ENCODE data around the gene CDH1. TPM values are rescaled to one million over a fixed set of nuclear protein-coding genes. Genes with fewer than 3 reads are reported as not detected.

CDH1 gene
- total RNA-seq, 3 donors from 2014 or later (not counting 1 experiment from before 2014, with no cell fraction given), result 0.50 TPM; not detected in 2

- H3K27me3 ChIP-seq (ENCODE audit: control insufficient read depth, insufficient read depth, low read length), result no peaks in the 10 kb centered on the region
- H3K9me3 ChIP-seq (ENCODE audit: control insufficient read depth, insufficient read depth, low read length), result no peaks in the 10 kb centered on the region
- H3K4me3 ChIP-seq (ENCODE audit: low read length), result no peak overlapping the region
- Mint-ChIP-seq H3K9me3 (no peaks in the 10 kb centered on the region), H3K4me1 (no peaks in the 10 kb centered on the region), H3K27ac (no peak overlapping the region), H3K4me3 (no peak overlapping the region), H3K27me3 (ENCODE audit: low read depth in 2 of 2) (peaks cover 0 to 10% of the 10 kb centered on the region in 2 donors), H3K36me3 (no peaks in the 10 kb centered on the region)
- ATAC-seq (no peak), DNase-seq (no peak)
- no peaks in the 10 kb centered on the region for H3K36me3 ChIP-seq (ENCODE audit: control insufficient read depth, insufficient read depth, low read length)
- no peak for TF ChIP-seq CTCF (IDR thresholded peaks at IDR 0.05)
- intact Hi-C loops (cut with micrococcal nuclease), result no loop called here
- peaks cover 4% of the 10 kb centered on the region for H3K4me1 ChIP-seq (ENCODE audit: control insufficient read depth, insufficient read depth, low read length)
- H3K27ac ChIP-seq (ENCODE audit: low read length), result no peak overlapping the region
These were observed 9.9 kb downstream of the CDH1 start for GRCh38 chr16:68746951-68747350.

- no peaks in the 10 kb centered on the region for H3K9me3 Mint-ChIP-seq
- no peaks in the 10 kb centered on the region for H3K36me3 ChIP-seq (ENCODE audit: control insufficient read depth, insufficient read depth, low read length)
- TF ChIP-seq CTCF (IDR thresholded peaks at IDR 0.05), result no peak
- no peak overlapping the region for H3K27ac Mint-ChIP-seq
- intact Hi-C loops (cut with micrococcal nuclease), result no loop called here
- H3K27me3 Mint-ChIP-seq (ENCODE audit: low read depth in 2 of 2), result peaks cover 0 to 8% of the 10 kb centered on the region in 2 donors
- no peak overlapping the region for H3K4me3 ChIP-seq (ENCODE audit: low read length)
- H3K27ac ChIP-seq (ENCODE audit: low read length), result no peak overlapping the region
- peaks cover 8 to 9% of the 10 kb centered on the region in 2 donors for H3K4me1 Mint-ChIP-seq
- DNase-seq (no peak), ATAC-seq (no peak)
- WGBS (ENCODE audit: insufficient coverage), result 90% methylated on average over 3 of the region's 3 CpGs
- no peaks in the 10 kb centered on the region for H3K27me3 ChIP-seq (ENCODE audit: control insufficient read depth, insufficient read depth, low read length)
- H3K4me3 Mint-ChIP-seq, result no peak overlapping the region
- no peaks in the 10 kb centered on the region for H3K9me3 ChIP-seq (ENCODE audit: control insufficient read depth, insufficient read depth, low read length)
- no peaks in the 10 kb centered on the region for H3K36me3 Mint-ChIP-seq
- H3K4me1 ChIP-seq (ENCODE audit: control insufficient read depth, insufficient read depth, low read length), result peaks cover 18% of the 10 kb centered on the region
These were observed 12.3 kb downstream of the CDH1 start for GRCh38 chr16:68749432-68749831.

- intact Hi-C loops (cut with micrococcal nuclease), result no loop called here
- H3K4me3 Mint-ChIP-seq, result no peak overlapping the region
- 78% methylated on average over 8 of the region's 8 CpGs for WGBS (ENCODE audit: insufficient coverage)
These were observed 13.2 kb downstream of the CDH1 start for GRCh38 chr16:68750193-68750695.

More at GRCh38 chr16:68750193-68750695, 13.2 kb downstream of the CDH1 start:
- Mint-ChIP-seq H3K27me3 (ENCODE audit: low read depth in 2 of 2) (peaks cover 0 to 7% of the 10 kb centered on the region in 2 donors), H3K36me3 (no peaks in the 10 kb centered on the region), H3K4me1 (peaks cover 8 to 9% of the 10 kb centered on the region in 2 donors), H3K27ac (no peak overlapping the region), H3K9me3 (no peaks in the 10 kb centered on the region)
- no peaks in the 10 kb centered on the region for H3K36me3 ChIP-seq (ENCODE audit: control insufficient read depth, insufficient read depth, low read length)
- no peak for TF ChIP-seq CTCF (IDR thresholded peaks at IDR 0.05)
- DNase-seq (no peak), ATAC-seq (no peak)
- H3K4me3 ChIP-seq (ENCODE audit: low read length), result no peak overlapping the region
- H3K9me3 ChIP-seq (ENCODE audit: control insufficient read depth, insufficient read depth, low read length), result no peaks in the 10 kb centered on the region
- H3K4me1 ChIP-seq (ENCODE audit: control insufficient read depth, insufficient read depth, low read length), result peaks cover 18% of the 10 kb centered on the region
- H3K27me3 ChIP-seq (ENCODE audit: control insufficient read depth, insufficient read depth, low read length), result no peaks in the 10 kb centered on the region
- H3K27ac ChIP-seq (ENCODE audit: low read length), result no peak overlapping the region
